ENCODE measurements around the gene NR2F2.

Gene NR2F2

DNA sequence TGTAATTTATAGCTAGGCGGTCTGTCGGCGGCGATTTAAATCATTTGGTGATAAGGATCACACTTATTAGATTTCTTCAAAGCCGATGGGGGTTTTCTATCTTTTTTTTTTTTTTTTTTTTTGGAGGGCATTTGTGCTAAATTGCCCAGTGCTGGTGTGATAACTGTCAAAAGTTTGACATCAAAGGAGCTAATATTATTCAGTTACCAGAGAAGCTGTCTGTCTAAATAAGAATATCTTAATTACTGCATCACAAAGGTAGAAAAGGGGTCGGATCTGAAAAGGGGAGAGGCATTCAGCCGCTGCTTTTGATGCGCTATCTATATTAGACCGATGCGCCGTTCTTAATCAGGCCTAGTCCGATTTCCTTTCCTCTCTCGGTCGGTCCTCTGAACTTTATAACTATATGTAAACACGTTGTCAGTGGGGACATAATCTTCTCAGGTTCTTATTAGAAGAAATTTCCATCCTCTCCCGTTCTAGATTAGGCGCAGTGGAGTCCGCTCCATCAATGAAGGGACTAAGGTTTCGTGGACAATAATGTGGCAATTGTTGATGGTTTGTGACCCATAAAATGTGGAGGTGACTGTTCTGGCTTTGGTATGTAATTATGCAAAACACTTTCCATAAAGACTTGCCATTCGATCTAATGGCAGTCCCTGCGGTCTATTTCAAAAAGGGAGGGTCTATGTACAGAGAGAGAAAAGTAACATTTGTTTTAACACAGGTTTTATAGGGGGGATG is 31.7 kb downstream of the NR2F2 start:
- no peak for DNase-seq (ENCODE audit: low read depth)
- H3K4me3 ChIP-seq (ENCODE audit: low read length), result no peak overlapping the region
- TF ChIP-seq, protein P1, sequence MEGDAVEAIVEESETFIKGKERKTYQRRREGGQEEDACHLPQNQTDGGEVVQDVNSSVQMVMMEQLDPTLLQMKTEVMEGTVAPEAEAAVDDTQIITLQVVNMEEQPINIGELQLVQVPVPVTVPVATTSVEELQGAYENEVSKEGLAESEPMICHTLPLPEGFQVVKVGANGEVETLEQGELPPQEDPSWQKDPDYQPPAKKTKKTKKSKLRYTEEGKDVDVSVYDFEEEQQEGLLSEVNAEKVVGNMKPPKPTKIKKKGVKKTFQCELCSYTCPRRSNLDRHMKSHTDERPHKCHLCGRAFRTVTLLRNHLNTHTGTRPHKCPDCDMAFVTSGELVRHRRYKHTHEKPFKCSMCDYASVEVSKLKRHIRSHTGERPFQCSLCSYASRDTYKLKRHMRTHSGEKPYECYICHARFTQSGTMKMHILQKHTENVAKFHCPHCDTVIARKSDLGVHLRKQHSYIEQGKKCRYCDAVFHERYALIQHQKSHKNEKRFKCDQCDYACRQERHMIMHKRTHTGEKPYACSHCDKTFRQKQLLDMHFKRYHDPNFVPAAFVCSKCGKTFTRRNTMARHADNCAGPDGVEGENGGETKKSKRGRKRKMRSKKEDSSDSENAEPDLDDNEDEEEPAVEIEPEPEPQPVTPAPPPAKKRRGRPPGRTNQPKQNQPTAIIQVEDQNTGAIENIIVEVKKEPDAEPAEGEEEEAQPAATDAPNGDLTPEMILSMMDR (conservative IDR thresholded peaks at IDR 0.05; ENCODE audit: low read length), result no peak

DNA sequence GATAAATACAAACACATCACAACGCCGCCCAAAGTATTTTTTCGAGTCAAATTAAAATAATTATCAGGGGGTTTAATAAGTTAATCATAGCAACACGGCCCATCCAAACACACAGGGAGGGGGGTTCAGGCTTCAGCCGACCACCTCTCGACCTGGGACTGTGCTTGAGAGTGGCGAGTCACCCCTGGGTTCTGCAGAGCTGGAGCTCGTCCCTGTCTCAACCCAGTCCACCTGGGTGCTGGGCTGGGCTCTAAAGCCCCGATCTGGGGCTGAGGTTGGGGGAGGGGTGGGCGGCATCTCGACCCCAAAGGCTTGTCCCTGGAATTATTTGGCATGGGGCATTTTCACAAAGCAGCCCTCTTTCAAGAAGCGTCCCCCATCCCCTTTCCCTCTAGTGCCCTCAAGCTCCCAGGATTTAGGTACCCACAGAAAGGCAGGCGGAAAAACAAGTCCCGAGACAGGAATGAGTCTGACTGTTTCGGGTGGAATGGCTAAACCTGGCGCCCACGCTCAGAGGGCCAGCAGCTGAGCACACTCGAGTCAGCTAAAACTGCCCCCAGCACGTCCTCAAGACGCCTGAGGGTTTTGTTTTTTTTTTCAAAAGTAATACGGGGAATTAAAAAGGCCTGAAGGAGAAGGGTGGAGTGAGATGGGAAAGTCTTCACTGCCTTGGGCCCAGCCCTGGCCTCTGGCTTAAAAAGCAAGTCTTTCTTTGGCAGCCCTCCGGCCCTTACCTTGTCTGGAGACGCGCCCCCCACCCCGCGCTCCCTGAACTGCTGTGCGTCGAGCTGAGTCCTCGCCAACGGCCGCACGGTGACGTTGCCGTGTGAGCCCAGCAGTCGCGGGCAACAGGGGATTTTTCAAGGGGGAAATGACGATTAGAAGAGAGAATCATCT is 32.5 kb downstream of the NR2F2 start:
- no peak for DNase-seq (ENCODE audit: low read depth)
- no peak overlapping the region for H3K4me3 ChIP-seq (ENCODE audit: low read length)
- TF ChIP-seq, protein P1 (conservative IDR thresholded peaks at IDR 0.05; ENCODE audit: low read length), result no peak

DNA sequence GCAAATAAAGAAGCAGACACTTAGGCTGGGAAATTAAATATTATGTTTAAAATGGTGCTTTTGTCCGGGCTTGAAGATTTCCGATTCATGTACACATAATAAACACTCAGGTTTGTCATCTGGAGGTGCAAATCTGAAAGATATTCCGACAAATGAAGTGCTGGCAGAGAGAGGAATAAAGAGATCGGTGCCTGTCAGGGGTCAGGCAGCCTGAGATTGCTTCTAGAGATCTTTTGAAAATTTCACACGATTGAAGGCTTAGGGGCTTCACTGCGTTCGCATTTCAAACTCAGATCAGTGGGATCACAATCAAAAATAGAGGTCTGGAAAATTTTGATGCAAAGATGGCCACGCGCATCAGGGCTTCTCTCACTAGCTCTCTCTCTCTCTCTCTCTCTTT is 33.2 kb downstream of the NR2F2 start:
- no peak overlapping the region for H3K4me3 ChIP-seq (ENCODE audit: low read length)
- TF ChIP-seq, protein P1 (conservative IDR thresholded peaks at IDR 0.05; ENCODE audit: low read length), result no peak
- DNase-seq (ENCODE audit: low read depth), result no peak

DNA sequence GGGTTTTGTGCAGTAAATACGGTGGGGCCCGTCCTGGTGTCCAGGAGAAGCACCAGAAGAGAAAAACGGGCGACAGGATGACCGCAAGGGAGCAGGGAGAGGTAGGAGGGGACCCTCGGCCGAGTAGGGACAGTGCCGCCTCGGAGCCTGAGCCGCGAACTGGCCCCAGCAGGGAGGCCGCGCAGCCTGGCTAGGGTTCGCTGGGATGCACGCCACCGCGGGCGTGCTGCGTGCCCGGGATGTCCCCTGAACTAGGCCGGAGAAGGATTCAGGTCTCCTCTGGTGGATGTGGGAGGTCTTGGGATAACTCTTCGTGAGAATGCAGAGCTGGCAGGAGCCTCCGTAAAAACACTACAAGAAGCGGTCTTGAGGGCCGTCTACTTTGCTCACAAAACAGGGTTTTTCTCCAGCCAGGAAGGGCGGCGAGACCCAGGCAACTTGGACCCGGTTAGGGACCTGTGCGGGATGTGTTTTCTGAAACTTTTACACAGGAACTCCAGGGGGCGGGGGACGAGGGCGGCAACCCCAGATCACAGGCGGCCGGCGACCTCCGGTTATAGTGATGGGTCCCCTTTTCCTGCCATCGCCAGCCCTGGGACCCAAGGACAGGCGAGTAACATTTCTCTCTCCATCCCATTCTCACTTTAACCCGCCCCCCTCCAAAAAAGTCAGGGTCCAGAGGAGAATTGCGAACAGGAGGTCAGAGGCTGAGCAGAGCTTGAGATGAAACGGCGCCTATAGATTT is 35.5 kb downstream of the NR2F2 start:
- no peak overlapping the region for H3K4me3 ChIP-seq (ENCODE audit: low read length)
- no peak for DNase-seq (ENCODE audit: low read depth)
- TF ChIP-seq, protein P1 (conservative IDR thresholded peaks at IDR 0.05; ENCODE audit: low read length), result no peak

DNA sequence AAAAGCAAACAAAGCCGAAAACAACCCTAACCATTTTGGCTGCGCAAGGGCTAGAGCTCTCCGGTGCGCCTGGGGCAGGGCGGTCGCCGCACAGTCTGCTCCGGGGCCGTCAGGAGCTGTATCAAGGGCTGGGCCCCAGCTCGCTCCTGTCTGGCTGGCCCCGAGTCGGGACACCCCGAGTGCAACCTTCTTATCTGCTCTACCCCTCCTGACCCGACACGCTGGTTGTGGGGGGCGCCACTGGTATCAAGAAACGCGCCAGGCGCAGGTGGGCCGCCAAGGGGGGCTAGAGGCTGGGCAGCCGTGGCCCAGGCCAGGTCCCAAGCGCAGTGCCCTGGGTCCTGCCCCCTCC is 36.0 kb downstream of the NR2F2 start:
- TF ChIP-seq, protein P1 (conservative IDR thresholded peaks at IDR 0.05; ENCODE audit: low read length), result no peak
- H3K4me3 ChIP-seq (ENCODE audit: low read length), result no peak overlapping the region
- no peak for DNase-seq (ENCODE audit: low read depth)

DNA sequence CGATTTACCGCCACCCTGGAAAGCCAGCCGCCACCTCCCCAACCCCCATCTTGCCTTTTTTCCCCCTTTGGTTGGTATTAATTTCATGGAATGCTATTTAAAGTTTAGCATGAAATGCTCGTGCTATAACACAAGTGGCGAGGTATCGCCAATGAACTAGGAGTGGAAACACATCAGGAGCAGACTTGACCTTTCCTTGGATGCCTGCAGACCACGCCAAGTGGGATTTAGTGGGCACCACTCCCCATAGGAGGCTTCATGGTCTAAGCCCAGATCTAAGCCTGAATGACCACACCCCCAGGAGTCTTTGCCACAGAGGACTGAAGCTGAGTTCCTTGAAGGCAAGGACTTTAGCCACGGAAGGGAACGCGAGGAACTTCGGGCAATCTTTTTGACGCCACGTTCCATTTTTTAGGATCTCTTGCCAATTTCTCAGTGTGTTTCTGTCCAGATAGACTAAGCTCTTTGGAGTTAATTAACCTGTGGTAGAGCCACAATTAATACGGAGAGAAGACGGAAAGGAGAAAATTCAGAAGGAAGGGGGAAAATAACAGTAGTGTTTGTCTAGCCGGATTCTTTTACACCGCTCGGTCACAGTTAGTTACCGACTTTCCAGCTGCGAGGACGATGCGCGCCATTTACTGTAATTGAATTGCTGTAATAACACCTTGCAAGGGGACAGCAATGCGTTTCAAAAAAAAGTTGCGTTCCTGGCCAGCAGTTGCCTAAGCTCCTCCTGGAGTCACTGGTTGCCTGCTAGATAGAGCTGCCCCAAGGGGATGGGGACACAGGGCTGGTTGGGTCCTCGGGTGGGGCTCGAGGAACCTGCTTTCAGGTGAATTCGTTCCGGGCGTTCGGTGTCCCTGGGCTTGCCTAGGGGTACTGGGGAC is 37.1 kb downstream of the NR2F2 start:
- no peak overlapping the region for H3K4me3 ChIP-seq (ENCODE audit: low read length)
- TF ChIP-seq, protein P1 (conservative IDR thresholded peaks at IDR 0.05; ENCODE audit: low read length), result no peak
- no peak for DNase-seq (ENCODE audit: low read depth)
